ENCODE data around the gene UCMA.

Gene UCMA

GRCh38 chr10:13184730-13185514 is 49.3 kb downstream of the UCMA start:
- no peak for DNase-seq

- no peak for DNase-seq
Observed at GRCh38 chr10:13184276-13184675, 49.9 kb downstream of the UCMA start.

GRCh38 chr10:13183625-13184024 is 50.5 kb downstream of the UCMA start:
- no peak for DNase-seq

- no peak for DNase-seq
Observed at GRCh38 chr10:13182424-13182823, 51.8 kb downstream of the UCMA start.

- no peak for DNase-seq
Observed at GRCh38 chr10:13180788-13181187, 53.4 kb downstream of the UCMA start.

GRCh38 chr10:13173616-13174015 is 60.6 kb downstream of the UCMA start:
- DNase-seq = no peak
